H9 (cell line): Measurements from ENCODE around the gene TUBD1. TPM values are rescaled to one million over a fixed set of nuclear protein-coding genes. Genes with fewer than 3 reads are reported as not detected.
A peak's percentile ranks its signal among the peaks of the same experiment; 100 is the strongest.

Source experiments
- DNase-seq: peaks from one replicate; pipeline ENCODE4 v3.0.0-alpha.2; 2017
- H2AFZ ChIP-seq: one replicate; pipeline ENCODE4 v1.6.1; 2013; ENCODE audit warnings: mild to moderate bottlenecking, low read length, control low read depth, moderate library complexity
- H2AK5ac ChIP-seq: 2 replicates; pipeline ENCODE4 v1.6.1; 2013; ENCODE audit warnings: low read length, control low read depth, mixed read lengths; ENCODE audit not compliant: insufficient read length
- H2BK120ac ChIP-seq: one replicate; pipeline ENCODE4 v1.6.1; 2013; ENCODE audit warnings: low read depth, mild to moderate bottlenecking, low read length, control low read depth, inconsistent platforms; ENCODE audit not compliant: poor library complexity, severe bottlenecking
- H2BK12ac ChIP-seq: 2 replicates; pipeline ENCODE4 v1.6.1; 2013; ENCODE audit warnings: low read length, control low read depth, mixed read lengths, low read depth; ENCODE audit not compliant: insufficient read length
- H2BK15ac ChIP-seq: 2 replicates; pipeline ENCODE4 v1.6.1; 2013; ENCODE audit warnings: low read depth, low read length, control low read depth
- H2BK20ac ChIP-seq: one replicate; pipeline ENCODE4 v1.6.1; 2013; ENCODE audit warnings: low read depth, mild to moderate bottlenecking, low read length, control low read depth, inconsistent platforms; ENCODE audit not compliant: poor library complexity, severe bottlenecking
- H2BK5ac ChIP-seq: 2 replicates; pipeline ENCODE4 v1.6.1; 2013; ENCODE audit warnings: low read length, control low read depth, mixed read lengths; ENCODE audit not compliant: insufficient read length
- H3K14ac ChIP-seq: 2 replicates; pipeline ENCODE4 v1.6.1; 2013; ENCODE audit warnings: low read length, control low read depth; ENCODE audit not compliant: insufficient read depth
- H3K18ac ChIP-seq: 2 replicates; pipeline ENCODE4 v1.6.1; 2013; ENCODE audit warnings: low read depth, mild to moderate bottlenecking, mixed read lengths, low read length, control low read depth; ENCODE audit not compliant: insufficient read length
- H3K23ac ChIP-seq: 2 replicates; pipeline ENCODE4 v1.6.1; 2013; ENCODE audit warnings: low read length, control low read depth, mixed read lengths, low read depth; ENCODE audit not compliant: insufficient read length
- H3K23me2 ChIP-seq: 2 replicates; pipeline ENCODE4 v1.6.1; 2013; ENCODE audit warnings: low read depth, mild to moderate bottlenecking, mixed read lengths, low read length, control low read depth; ENCODE audit not compliant: insufficient read length, poor library complexity, severe bottlenecking
- H3K27ac ChIP-seq: 2 replicates; pipeline ENCODE4 v1.5.1; 2013; ENCODE audit warnings: low read length, control low read depth, mixed read lengths, low read depth; ENCODE audit not compliant: insufficient read length
- H3K27me3 ChIP-seq: 2 replicates; pipeline ENCODE4 v1.6.1; 2013; ENCODE audit warnings: low read length, control low read depth, inconsistent platforms; ENCODE audit not compliant: insufficient read depth
- H3K4ac ChIP-seq: 2 replicates; pipeline ENCODE4 v1.6.1; 2013; ENCODE audit warnings: low read depth, mild to moderate bottlenecking, control low read depth, inconsistent platforms, low read length, moderate library complexity
- H3K4me1 ChIP-seq: 2 replicates; pipeline ENCODE4 v1.6.1; 2013; ENCODE audit warnings: low read length, control low read depth, inconsistent platforms; ENCODE audit not compliant: insufficient read depth
- H3K4me2 ChIP-seq: 2 replicates; pipeline ENCODE4 v1.6.1; 2013; ENCODE audit warnings: low read length, control low read depth, mixed read lengths; ENCODE audit not compliant: insufficient read length, insufficient read depth
- H3K56ac ChIP-seq: 2 replicates; pipeline ENCODE4 v1.6.1; 2013; ENCODE audit warnings: low read depth, mild to moderate bottlenecking, mixed read lengths, low read length, control low read depth; ENCODE audit not compliant: insufficient read length
- H3K79me1 ChIP-seq: 2 replicates; pipeline ENCODE4 v1.6.1; 2013; ENCODE audit warnings: low read depth, mild to moderate bottlenecking, moderate library complexity, low read length, control low read depth, inconsistent platforms; ENCODE audit not compliant: insufficient read depth, poor library complexity, severe bottlenecking
- H3K79me2 ChIP-seq: 2 replicates; pipeline ENCODE4 v1.6.1; 2013; ENCODE audit warnings: low read length, control low read depth, inconsistent platforms; ENCODE audit not compliant: insufficient read depth
- H3K9ac ChIP-seq: 2 replicates; pipeline ENCODE4 v1.6.1; 2013; ENCODE audit warnings: low read length, control low read depth, mixed read lengths; ENCODE audit not compliant: insufficient read length; ENCODE audit errors: extremely low read depth
- H3K9me3 ChIP-seq: one replicate; pipeline ENCODE4 v1.6.1; 2013; ENCODE audit warnings: low read depth, low read length, inconsistent platforms; ENCODE audit not compliant: control insufficient read depth
- H3T11ph ChIP-seq: one replicate; pipeline ENCODE4 v1.6.1; 2013; ENCODE audit warnings: mild to moderate bottlenecking, low read length, control low read depth, inconsistent platforms
- H4K20me1 ChIP-seq: one replicate; pipeline ENCODE4 v1.6.1; 2013; ENCODE audit not compliant: control insufficient read depth, insufficient read length, insufficient read depth
- H4K5ac ChIP-seq: 2 replicates; pipeline ENCODE4 v1.6.1; 2013; ENCODE audit warnings: low read depth, mild to moderate bottlenecking, mixed read lengths, low read length, control low read depth; ENCODE audit not compliant: insufficient read length
- H4K8ac ChIP-seq: replicated peaks from 2 replicates; pipeline ENCODE4 v1.6.1; 2013; ENCODE audit warnings: low read length, control low read depth, mixed read lengths, low read depth; ENCODE audit not compliant: insufficient read length
- H4K91ac ChIP-seq: 2 replicates; pipeline ENCODE4 v1.6.1; 2013; ENCODE audit warnings: low read depth, mild to moderate bottlenecking, moderate library complexity, mixed read lengths, low read length, control low read depth; ENCODE audit not compliant: insufficient read length
- H3K27ac Mint-ChIP-seq, 3 experiments: 2 replicates in 2 of 3; 3 replicates in 1 of 3; pipeline ENCODE4 v1.8.0; 2020 to 2021; ENCODE audit warnings: mixed read lengths in 3 of 3, mild to moderate bottlenecking in 1 of 3, moderate library complexity in 1 of 3
- H3K27me3 Mint-ChIP-seq: 2 replicates; pipeline ENCODE4 v1.8.0; 2021; ENCODE audit warnings: low read depth, mild to moderate bottlenecking, moderate library complexity, mixed read lengths
- H3K36me3 Mint-ChIP-seq, 3 experiments: 2 replicates in 2 of 3; 3 replicates in 1 of 3; pipeline ENCODE4 v1.8.0; 2020 to 2021; ENCODE audit warnings: low read depth in 3 of 3, mixed read lengths in 3 of 3; ENCODE audit not compliant: insufficient read depth in 1 of 3
- H3K4me1 Mint-ChIP-seq, 2 experiments: 2 replicates each; pipeline ENCODE4 v1.8.0; 2020; ENCODE audit warnings: mixed read lengths in 2 of 2
- H3K4me3 Mint-ChIP-seq, 2 experiments: 2 replicates in 1 of 2; 3 replicates in 1 of 2; pipeline ENCODE4 v1.8.0; 2020 to 2021; ENCODE audit warnings: mild to moderate bottlenecking in 2 of 2, mixed read lengths in 2 of 2, moderate library complexity in 1 of 2
- H3K9me3 Mint-ChIP-seq, 2 experiments: 2 replicates in 1 of 2; 3 replicates in 1 of 2; pipeline ENCODE4 v1.8.0; 2020; ENCODE audit warnings: mild to moderate bottlenecking in 2 of 2, mixed read lengths in 2 of 2, moderate library complexity in 1 of 2
- WGBS: extraction: QIAGEN DNeasy Blood & Tissue Kit; methylation state at CpG from one replicate; pipeline ENCODE4 v1.1.7; 2013; ENCODE audit warnings: missing lambda C conversion rate, low lambda C conversion rate, mixed read lengths; ENCODE audit not compliant: insufficient read length; ENCODE audit errors: extremely low coverage; 5-methylcytosine and 5-hydroxymethylcytosine counted together
- total RNA-seq: library from RNA; stranded (reverse); gene quantifications from 2 replicates; pipeline ENCODE4 v1.2.1, GENCODE V29; 2021
- TF ChIP-seq, protein P1 (sequence below): fragments of 200-600 bp; sonication (generic); conservative IDR thresholded peaks from 3 replicates; pipeline ENCODE4 v1.8.0; 2021; ENCODE audit warnings: antibody characterized with exemption, mild to moderate bottlenecking

The TUBD1 gene
- total RNA-seq, 1 experiment from 2014 or later: 26.4 TPM

DNA sequence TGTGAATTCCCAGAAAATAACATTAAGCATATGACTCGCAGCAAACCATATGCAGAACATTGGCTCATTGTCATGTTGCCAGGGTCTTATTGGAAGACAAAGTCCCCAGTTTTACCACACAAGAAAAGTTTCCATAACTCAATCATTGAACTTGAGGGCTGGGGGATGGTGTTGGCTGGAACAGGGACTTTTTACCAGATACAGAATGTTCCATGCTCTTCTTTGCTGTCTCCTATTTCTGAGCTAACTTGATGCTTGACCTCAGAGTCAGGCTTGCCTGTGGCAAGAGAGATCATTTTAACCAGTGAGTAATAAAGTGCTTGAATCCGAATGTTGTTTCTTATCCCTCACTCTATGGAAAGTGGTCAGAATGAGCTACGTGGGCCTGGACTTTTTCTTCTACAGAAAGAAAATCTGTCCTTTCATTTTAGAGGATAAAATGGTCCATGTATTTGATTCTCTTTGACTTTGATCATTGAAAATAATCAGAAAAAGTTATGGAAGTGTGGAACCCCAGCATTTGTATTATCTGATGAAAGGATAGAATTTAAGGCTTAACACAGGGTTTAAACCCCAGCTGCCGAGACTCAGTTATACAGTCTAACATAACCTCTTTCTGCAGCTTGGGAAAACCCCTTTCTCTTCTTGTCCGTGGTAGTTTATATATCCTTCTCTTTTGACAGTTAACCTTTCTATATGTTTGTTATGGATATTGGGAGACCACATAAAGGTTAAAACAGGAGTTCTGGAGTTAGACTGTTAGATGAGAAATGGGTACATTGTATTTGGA is 67.0 kb downstream of the TUBD1 start:
- H3T11ph ChIP-seq: no peak overlapping the region
- H3K4me3 Mint-ChIP-seq: no peak overlapping the region; a peak in 1 of 5 replicates
- no peak overlapping the region for H2AK5ac ChIP-seq
- H2BK15ac ChIP-seq: no peak overlapping the region
- H4K5ac ChIP-seq: no peak overlapping the region
- H3K4ac ChIP-seq: no peak overlapping the region
- H3K27ac ChIP-seq: peak overlapping the region; percentile 6
- no peak overlapping the region for H3K23ac ChIP-seq
- no peaks in the 10 kb centered on the region for H3K27me3 ChIP-seq
- no peaks in the 10 kb centered on the region for H3K9me3 Mint-ChIP-seq
- no peak overlapping the region for H3K9ac ChIP-seq
- H4K91ac ChIP-seq: no peak overlapping the region
- no peaks in the 10 kb centered on the region for H4K20me1 ChIP-seq
- H2BK120ac ChIP-seq: no peak overlapping the region
- H3K4me1 ChIP-seq: peaks cover 12% of the 10 kb centered on the region
- H3K79me2 ChIP-seq: no peaks in the 10 kb centered on the region
- H3K14ac ChIP-seq: no peak overlapping the region
- no peaks in the 10 kb centered on the region for H3K27me3 Mint-ChIP-seq
- DNase-seq: no peak
- H3K27ac Mint-ChIP-seq: peak overlapping the region in 2 of 3 experiments; percentile 52 to 65; a peak in 4 of 7 replicates
- no peaks in the 10 kb centered on the region for H3K23me2 ChIP-seq
- H2BK5ac ChIP-seq: no peak overlapping the region
- H4K8ac ChIP-seq: no peak overlapping the region
- H3K56ac ChIP-seq: no peak overlapping the region
- peaks cover 34 to 35% of the 10 kb centered on the region in 2 experiments for H3K4me1 Mint-ChIP-seq
- H3K18ac ChIP-seq: no peak overlapping the region
- no peak overlapping the region for H2AFZ ChIP-seq
- H3K36me3 Mint-ChIP-seq: peaks cover 0 to 7% (median 2%) of the 10 kb centered on the region in 3 experiments; a peak in 2 of 7 replicates
- WGBS: no CpG with 5 or more reads among the region's 5 CpGs
- no peak overlapping the region for H2BK12ac ChIP-seq
- no peaks in the 10 kb centered on the region for H3K79me1 ChIP-seq
- TF ChIP-seq, protein P1, sequence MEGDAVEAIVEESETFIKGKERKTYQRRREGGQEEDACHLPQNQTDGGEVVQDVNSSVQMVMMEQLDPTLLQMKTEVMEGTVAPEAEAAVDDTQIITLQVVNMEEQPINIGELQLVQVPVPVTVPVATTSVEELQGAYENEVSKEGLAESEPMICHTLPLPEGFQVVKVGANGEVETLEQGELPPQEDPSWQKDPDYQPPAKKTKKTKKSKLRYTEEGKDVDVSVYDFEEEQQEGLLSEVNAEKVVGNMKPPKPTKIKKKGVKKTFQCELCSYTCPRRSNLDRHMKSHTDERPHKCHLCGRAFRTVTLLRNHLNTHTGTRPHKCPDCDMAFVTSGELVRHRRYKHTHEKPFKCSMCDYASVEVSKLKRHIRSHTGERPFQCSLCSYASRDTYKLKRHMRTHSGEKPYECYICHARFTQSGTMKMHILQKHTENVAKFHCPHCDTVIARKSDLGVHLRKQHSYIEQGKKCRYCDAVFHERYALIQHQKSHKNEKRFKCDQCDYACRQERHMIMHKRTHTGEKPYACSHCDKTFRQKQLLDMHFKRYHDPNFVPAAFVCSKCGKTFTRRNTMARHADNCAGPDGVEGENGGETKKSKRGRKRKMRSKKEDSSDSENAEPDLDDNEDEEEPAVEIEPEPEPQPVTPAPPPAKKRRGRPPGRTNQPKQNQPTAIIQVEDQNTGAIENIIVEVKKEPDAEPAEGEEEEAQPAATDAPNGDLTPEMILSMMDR: no peak
- H3K4me2 ChIP-seq: no peak overlapping the region
- no peak overlapping the region for H2BK20ac ChIP-seq
- H3K9me3 ChIP-seq: no peaks in the 10 kb centered on the region
